Natural killer cell (primary cell): Measurements from ENCODE around the gene FGD6. TPM values are rescaled to one million over a fixed set of nuclear protein-coding genes. Genes with fewer than 3 reads are reported as not detected.
"Not testable (repeated sequence)": the region's sequence is repeated elsewhere in the genome, so short reads cannot be mapped to it uniquely, and the experiment has no call there.

ENCODE experiments used
- ATAC-seq, 3 donors: fragments of 150-1000 bp in 2 of 3; fragments of 200-7000 bp in 1 of 3; cut with Tn5 transposase; 1 replicate in 1 of 3; 2 replicates in 2 of 3; pipeline ENCODE4 v1.10.0; 2021; ENCODE audit warnings: mild to moderate bottlenecking in 2 of 3, moderate library complexity in 2 of 3
- DNase-seq, 2 donors: peaks; one replicate each; pipeline versions ENCODE4 v3.0.0 to v3.0.0-alpha.2; 2013 to 2021; ENCODE audit warnings: mixed read lengths in 1 of 2
- H3K27ac ChIP-seq: one replicate; pipeline ENCODE4 v1.5.1; 2013; ENCODE audit warnings: mild to moderate bottlenecking, low read length
- H3K27me3 ChIP-seq: one replicate; pipeline ENCODE4 v1.6.1; 2013; ENCODE audit warnings: low read length; ENCODE audit not compliant: control insufficient read depth, insufficient read depth
- H3K36me3 ChIP-seq: one replicate; pipeline ENCODE4 v1.6.1; 2013; ENCODE audit warnings: low read length; ENCODE audit not compliant: control insufficient read depth, insufficient read depth
- H3K4me1 ChIP-seq: one replicate; pipeline ENCODE4 v1.6.1; 2013; ENCODE audit warnings: low read length; ENCODE audit not compliant: control insufficient read depth, insufficient read depth
- H3K4me3 ChIP-seq: one replicate; pipeline ENCODE4 v1.5.1; 2013; ENCODE audit warnings: low read length
- H3K9me3 ChIP-seq: one replicate; pipeline ENCODE4 v1.6.1; 2013; ENCODE audit warnings: low read length; ENCODE audit not compliant: control insufficient read depth, insufficient read depth
- H3K27ac Mint-ChIP-seq, 2 donors: one replicate each; pipeline ENCODE4 v1.8.0; 2022; ENCODE audit warnings: mild to moderate bottlenecking in 2 of 2, mixed read lengths in 2 of 2, moderate library complexity in 1 of 2
- H3K27me3 Mint-ChIP-seq, 2 donors: one replicate each; pipeline ENCODE4 v1.8.0; 2022; ENCODE audit warnings: low read depth in 2 of 2, mixed read lengths in 2 of 2
- H3K36me3 Mint-ChIP-seq: one replicate; pipeline ENCODE4 v1.8.0; 2022; ENCODE audit warnings: mixed read lengths
- H3K4me1 Mint-ChIP-seq, 2 donors: one replicate each; pipeline ENCODE4 v1.8.0; 2022; ENCODE audit warnings: mixed read lengths in 2 of 2
- H3K4me3 Mint-ChIP-seq: one replicate; pipeline ENCODE4 v1.8.0; 2022; ENCODE audit warnings: mild to moderate bottlenecking, moderate library complexity, mixed read lengths
- H3K9me3 Mint-ChIP-seq, 2 donors: one replicate each; pipeline ENCODE4 v1.8.0; 2022; ENCODE audit warnings: mixed read lengths in 2 of 2
- CTCF ChIP-seq: fragments of 200-600 bp; IDR thresholded peaks from one replicate; pipeline ENCODE4 v1.8.0; 2022; ENCODE audit warnings: antibody characterized with exemption
- WGBS: methylation state at CpG from one replicate; pipeline ENCODE4 v1.1.7; 2013; ENCODE audit warnings: missing lambda C conversion rate; ENCODE audit not compliant: insufficient coverage; 5-methylcytosine and 5-hydroxymethylcytosine counted together
- intact Hi-C: fragments of 100-400 bp; cut with micrococcal nuclease; formaldehyde crosslinking; loops from one replicate; pipeline ENCODE4 v1.14.2; 2022
- total RNA-seq, 4 donors: library from RNA; stranded (reverse); fragments of 120-200 nt in 1 of 4; gene quantifications; one replicate each; pipeline versions ENCODE4 v1.2.3 to v1.2.4, GENCODE V29; 2013 to 2022

Gene FGD6
- total RNA-seq, 3 donors from 2014 or later (not counting 1 experiment from before 2014, with no cell fraction given): 1.5 to 1.9 (median 1.9) TPM

- Mint-ChIP-seq H3K27me3 (no peaks in the 10 kb centered on the region), H3K4me3 (no peak overlapping the region), H3K4me1 (no peaks in the 10 kb centered on the region), H3K36me3 (no peaks in the 10 kb centered on the region), H3K9me3 (no peaks in the 10 kb centered on the region), H3K27ac (no peak overlapping the region)
- 83% methylated on average over 4 of the region's 4 CpGs for WGBS
- Histone ChIP-seq H3K9me3 (no peaks in the 10 kb centered on the region), H3K4me1 (no peaks in the 10 kb centered on the region), H3K27me3 (no peaks in the 10 kb centered on the region), H3K4me3 (no peak overlapping the region), H3K36me3 (no peaks in the 10 kb centered on the region), H3K27ac (no peak overlapping the region)
- DNase-seq (no peak), ATAC-seq (no peak)
- no peak for TF ChIP-seq CTCF
- intact Hi-C loops: no loop called here
These were observed 76.0 kb downstream of the FGD6 start for GRCh38 chr12:95141310-95141709.

GRCh38 chr12:95138031-95138430, 79.2 kb downstream of the FGD6 start:
- H3K36me3 ChIP-seq, H3K27me3 Mint-ChIP-seq, H3K27ac Mint-ChIP-seq, intact Hi-C loops, H3K9me3 ChIP-seq, H3K4me1 Mint-ChIP-seq, H3K36me3 Mint-ChIP-seq, H3K4me3 ChIP-seq, H3K27me3 ChIP-seq, H3K4me1 ChIP-seq, DNase-seq, H3K9me3 Mint-ChIP-seq, H3K27ac ChIP-seq, ATAC-seq, H3K4me3 Mint-ChIP-seq: not testable (repeated sequence)
- 94% methylated on average over 8 of the region's 8 CpGs for WGBS

GRCh38 chr12:95136598-95136997, 80.7 kb downstream of the FGD6 start:
- H3K27me3 Mint-ChIP-seq: no peaks in the 10 kb centered on the region
- no peaks in the 10 kb centered on the region for H3K36me3 Mint-ChIP-seq

GRCh38 chr12:95134085-95134484, 83.2 kb downstream of the FGD6 start:
- no peak for ATAC-seq
- Mint-ChIP-seq H3K27me3 (no peaks in the 10 kb centered on the region), H3K36me3 (no peaks in the 10 kb centered on the region), H3K4me1 (no peaks in the 10 kb centered on the region), H3K27ac (no peak overlapping the region), H3K9me3 (no peaks in the 10 kb centered on the region), H3K4me3 (no peak overlapping the region)
- DNase-seq: no peak
- Histone ChIP-seq H3K36me3 (no peaks in the 10 kb centered on the region), H3K27me3 (no peaks in the 10 kb centered on the region), H3K9me3 (no peaks in the 10 kb centered on the region), H3K4me1 (no peaks in the 10 kb centered on the region), H3K4me3 (no peak overlapping the region), H3K27ac (no peak overlapping the region)
- intact Hi-C loops: no loop called here
- WGBS: 98% methylated on average over 5 of the region's 6 CpGs
- no peak for TF ChIP-seq CTCF

More at GRCh38 chr12:95136598-95136997, 80.7 kb downstream of the FGD6 start:
- Mint-ChIP-seq H3K27ac (no peak overlapping the region), H3K4me3 (no peak overlapping the region), H3K4me1 (no peaks in the 10 kb centered on the region), H3K9me3 (no peaks in the 10 kb centered on the region)
- no peak for TF ChIP-seq CTCF
- ATAC-seq (no peak), DNase-seq (no peak)
- Histone ChIP-seq H3K9me3 (no peaks in the 10 kb centered on the region), H3K4me3 (no peak overlapping the region), H3K27me3 (no peaks in the 10 kb centered on the region), H3K27ac (no peak overlapping the region), H3K4me1 (no peaks in the 10 kb centered on the region), H3K36me3 (no peaks in the 10 kb centered on the region)
- no CpG with 5 or more reads among the region's 1 CpG for WGBS
- intact Hi-C loops: no loop called here
